ENCODE data around the gene TEX29.

GRCh38 chr13:111296417-111296816 lies 24.0 kb upstream of the TEX29 start:
- TF ChIP-seq, protein P1, sequence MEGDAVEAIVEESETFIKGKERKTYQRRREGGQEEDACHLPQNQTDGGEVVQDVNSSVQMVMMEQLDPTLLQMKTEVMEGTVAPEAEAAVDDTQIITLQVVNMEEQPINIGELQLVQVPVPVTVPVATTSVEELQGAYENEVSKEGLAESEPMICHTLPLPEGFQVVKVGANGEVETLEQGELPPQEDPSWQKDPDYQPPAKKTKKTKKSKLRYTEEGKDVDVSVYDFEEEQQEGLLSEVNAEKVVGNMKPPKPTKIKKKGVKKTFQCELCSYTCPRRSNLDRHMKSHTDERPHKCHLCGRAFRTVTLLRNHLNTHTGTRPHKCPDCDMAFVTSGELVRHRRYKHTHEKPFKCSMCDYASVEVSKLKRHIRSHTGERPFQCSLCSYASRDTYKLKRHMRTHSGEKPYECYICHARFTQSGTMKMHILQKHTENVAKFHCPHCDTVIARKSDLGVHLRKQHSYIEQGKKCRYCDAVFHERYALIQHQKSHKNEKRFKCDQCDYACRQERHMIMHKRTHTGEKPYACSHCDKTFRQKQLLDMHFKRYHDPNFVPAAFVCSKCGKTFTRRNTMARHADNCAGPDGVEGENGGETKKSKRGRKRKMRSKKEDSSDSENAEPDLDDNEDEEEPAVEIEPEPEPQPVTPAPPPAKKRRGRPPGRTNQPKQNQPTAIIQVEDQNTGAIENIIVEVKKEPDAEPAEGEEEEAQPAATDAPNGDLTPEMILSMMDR (IDR thresholded peaks at IDR 0.05), result no peak
- no peak for TF ChIP-seq EP300 (IDR thresholded peaks at IDR 0.05)
